ENCODE data around the gene TRIP6.

TRIP6 gene

GRCh38 chr7:100893318-100893895 is 26.2 kb downstream of the TRIP6 start:
- CTCF ChIA-PET: interaction anchor here (1.2 kb wide), 1 partner anchor 157 kb away, joined by 4 read pairs; no protein-coding TSS in a partner anchor
- DNase-seq (ENCODE audit: extremely low spot score): no peak
- POLR2A ChIA-PET: no interaction called here
- TF ChIP-seq CTBP1 (IDR thresholded peaks at IDR 0.05; ENCODE audit: borderline replicate concordance) (no peak), PKNOX1 (IDR thresholded peaks at IDR 0.05) (no peak), NFRKB (IDR thresholded peaks at IDR 0.05) (no peak), ELF4 (IDR thresholded peaks at IDR 0.05) (no peak), LEF1 (IDR thresholded peaks at IDR 0.05; ENCODE audit: borderline replicate concordance) (no peak)

GRCh38 chr7:100893910-100894721 is 26.9 kb downstream of the TRIP6 start:
- TF ChIP-seq FOXA1 (IDR thresholded peaks at IDR 0.05) (no peak), SUZ12 (IDR thresholded peaks at IDR 0.05) (no peak), CTBP1 (IDR thresholded peaks at IDR 0.05; ENCODE audit: borderline replicate concordance) (no peak), PKNOX1 (IDR thresholded peaks at IDR 0.05) (no peak), TARDBP (IDR thresholded peaks at IDR 0.05) (no peak), SP1 (IDR thresholded peaks at IDR 0.05) (no peak), NFRKB (IDR thresholded peaks at IDR 0.05) (no peak), FOXK2 (IDR thresholded peaks at IDR 0.05) (no peak), ZNF384 (IDR thresholded peaks at IDR 0.05) (no peak), ELF4 (IDR thresholded peaks at IDR 0.05) (no peak), HDGF (IDR thresholded peaks at IDR 0.05; ENCODE audit: borderline replicate concordance) (no peak), L3MBTL2 (conservative IDR thresholded peaks at IDR 0.05) (no peak), FOXM1 (IDR thresholded peaks at IDR 0.05; ENCODE audit: borderline replicate concordance) (no peak), ARNT (IDR thresholded peaks at IDR 0.05) (no peak), BHLHE40 (IDR thresholded peaks at IDR 0.05; ENCODE audit: borderline replicate concordance) (no peak), LEF1 (IDR thresholded peaks at IDR 0.05; ENCODE audit: borderline replicate concordance) (no peak)
- CTCF ChIA-PET: interaction anchor here (1.2 kb wide), 1 partner anchor 156 kb away, joined by 4 read pairs; no protein-coding TSS in a partner anchor
- DNase-seq (ENCODE audit: extremely low spot score): no peak
- POLR2A ChIA-PET: interaction anchor here (0.6 to 1.9 kb wide), 2 partner anchors 19 to 179 kb away, joined by 3 to 8 read pairs; partner anchors contain the start of gene SRRT

- peak; percentile 56 for DNase-seq (ENCODE audit: extremely low spot score)
- TF ChIP-seq CTBP1 (IDR thresholded peaks at IDR 0.05; ENCODE audit: borderline replicate concordance) (no peak), TARDBP (IDR thresholded peaks at IDR 0.05) (no peak), ELF4 (IDR thresholded peaks at IDR 0.05) (no peak), FOXM1 (IDR thresholded peaks at IDR 0.05; ENCODE audit: borderline replicate concordance) (0 out of 2 replicates have a peak, but pooled peaks have one; percentile 69), NFRKB (IDR thresholded peaks at IDR 0.05) (no peak)
- ChIA-PET CTCF (interaction anchor here (0.8 to 1.2 kb wide), 2 partner anchors 155 to 298 kb away, joined by 3 to 4 read pairs; no protein-coding TSS in a partner anchor), POLR2A (interaction anchor here (0.6 to 1.9 kb wide), 2 partner anchors 20 to 178 kb away, joined by 3 to 8 read pairs; partner anchors contain the start of gene SRRT)
Observed at GRCh38 chr7:100894860-100895700, 27.9 kb downstream of the TRIP6 start.

DNA sequence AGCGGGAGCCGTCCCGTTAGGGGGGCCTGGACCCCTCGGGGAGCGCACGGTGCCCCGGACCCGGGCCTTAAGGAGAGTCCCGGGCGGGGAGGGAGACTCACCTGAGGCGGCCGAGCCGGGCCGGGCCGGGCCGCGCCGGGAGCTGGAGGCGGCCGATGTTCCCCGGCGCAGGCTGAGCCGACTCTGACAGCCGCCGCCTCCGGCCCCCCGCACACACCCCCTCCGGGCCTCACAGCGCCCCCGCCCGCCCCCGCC is 28.4 kb downstream of the TRIP6 start, which contains the start of gene ACHE:
Gene ACHE (minus strand): TSS at position 188 of the 255 bp plus-strand sequence. CDS start 1,656 bp downstream, outside the sequence.
- DNase-seq (ENCODE audit: extremely low spot score): no peak
- ChIA-PET POLR2A (interaction anchor here (1.9 kb wide), 1 partner anchor 21 kb away, joined by 8 read pairs; the partner anchor contains the start of gene SRRT), CTCF (no interaction called here)
- TF ChIP-seq L3MBTL2 (conservative IDR thresholded peaks at IDR 0.05): no peak
- TF ChIP-seq CTBP1 (IDR thresholded peaks at IDR 0.05; ENCODE audit: borderline replicate concordance): no peak
- TF ChIP-seq LEF1 (IDR thresholded peaks at IDR 0.05; ENCODE audit: borderline replicate concordance): no peak
- no peak for TF ChIP-seq HDGF (IDR thresholded peaks at IDR 0.05; ENCODE audit: borderline replicate concordance)
- no peak for TF ChIP-seq SP1 (IDR thresholded peaks at IDR 0.05)

GRCh38 chr7:100895956-100896731 is 29.0 kb downstream of the TRIP6 start:
- POLR2A ChIA-PET: interaction anchor here (1.9 kb wide), 1 partner anchor 21 kb away, joined by 8 read pairs; the partner anchor contains the start of gene SRRT

More at GRCh38 chr7:100895956-100896731, 29.0 kb downstream of the TRIP6 start:
- TF ChIP-seq L3MBTL2 (conservative IDR thresholded peaks at IDR 0.05) (peak; percentile 75), LEF1 (IDR thresholded peaks at IDR 0.05; ENCODE audit: borderline replicate concordance) (no peak), TARDBP (IDR thresholded peaks at IDR 0.05) (peak; percentile 81), PKNOX1 (IDR thresholded peaks at IDR 0.05) (peak; percentile 37; the same call in 1 of the 2 replicates)
- CTCF ChIA-PET: interaction anchor here (0.6 kb wide), 1 partner anchor 370 kb away, joined by 3 read pairs; no protein-coding TSS in a partner anchor
- DNase-seq (ENCODE audit: extremely low spot score): peak; percentile 61

Data from HEK293T (cell line).